ENCODE results near the gene CHAC1. TPM values are rescaled to one million over a fixed set of nuclear protein-coding genes. Genes with fewer than 3 reads are reported as not detected.

CHAC1 gene
- total RNA-seq, 5 donors from 2014 or later (not counting 1 experiment from before 2014, with no cell fraction given), result 0.44 to 7.5 (median 7.2) TPM

GRCh38 chr15:40909662-40910630, 43.3 kb upstream of the CHAC1 start:
- Mint-ChIP-seq H3K4me1 (peaks cover 10 to 22% (median 17%) of the 10 kb centered on the region in 3 donors), H3K36me3 (no peaks in the 10 kb centered on the region), H3K9me3 (no peaks in the 10 kb centered on the region), H3K27me3 (no peaks in the 10 kb centered on the region), H3K27ac (peak overlapping the region; percentile 61 to 93), H3K4me3 (no peak overlapping the region)
- ATAC-seq (replicated peaks in 1 of 4), result no peak
- Histone ChIP-seq H3K4me1 (ENCODE audit: control insufficient read depth in 1 of 2, extremely low read depth in 1 of 2, insufficient read depth in 2 of 2, low read length in 2 of 2) (peaks cover 4 to 25% of the 10 kb centered on the region in 2 experiments), H3K27ac (ENCODE audit: low read length) (no peak overlapping the region), H3K36me3 (ENCODE audit: control insufficient read depth in 2 of 2, extremely low read depth in 1 of 2, insufficient read depth in 1 of 2, low read length in 1 of 2) (peaks cover 0 to under 1% of the 10 kb centered on the region in 2 donors), H3K9me3 (no peaks in the 10 kb centered on the region), H3K4me3 (ENCODE audit: control insufficient read depth in 1 of 2, extremely low read depth in 1 of 2, low read length in 1 of 2) (no peak overlapping the region), H3K27me3 (replicated peaks in 1 of 2; ENCODE audit: control insufficient read depth in 2 of 2, extremely low read depth in 1 of 2, insufficient read depth in 2 of 2, low read length in 1 of 2) (no peaks in the 10 kb centered on the region)
- CTCF ChIA-PET, result interaction anchor here (0.6 to 1.1 kb wide), 3 partner anchors 15 to 275 kb away, joined by 3 to 4 read pairs (median 3); no protein-coding TSS in a partner anchor
- POLR2A ChIA-PET, result interaction anchor here in 1 of 2 donors (0.7 kb wide), 1 partner anchor 444 kb away, joined by 6 read pairs; no protein-coding TSS in a partner anchor
- WGBS (ENCODE audit: insufficient coverage), result 88% methylated on average over 10 of the region's 17 CpGs
- DNase-seq, result no peak

- no peaks in the 10 kb centered on the region for H3K9me3 Mint-ChIP-seq
- H3K36me3 Mint-ChIP-seq, result no peaks in the 10 kb centered on the region
- H3K4me3 Mint-ChIP-seq, result no peak overlapping the region
- Histone ChIP-seq H3K4me1 (ENCODE audit: control insufficient read depth in 1 of 2, extremely low read depth in 1 of 2, insufficient read depth in 2 of 2, low read length in 2 of 2) (peaks cover 4 to 21% of the 10 kb centered on the region in 2 experiments), H3K27me3 (replicated peaks in 1 of 2; ENCODE audit: control insufficient read depth in 2 of 2, extremely low read depth in 1 of 2, insufficient read depth in 2 of 2, low read length in 1 of 2) (peaks cover 0 to 6% of the 10 kb centered on the region in 2 experiments), H3K4me3 (ENCODE audit: control insufficient read depth in 1 of 2, extremely low read depth in 1 of 2, low read length in 1 of 2) (no peak overlapping the region), H3K27ac (ENCODE audit: low read length) (no peak overlapping the region), H3K9me3 (no peaks in the 10 kb centered on the region), H3K36me3 (ENCODE audit: control insufficient read depth in 2 of 2, extremely low read depth in 1 of 2, insufficient read depth in 1 of 2, low read length in 1 of 2) (no peaks in the 10 kb centered on the region)
- no peaks in the 10 kb centered on the region for H3K27me3 Mint-ChIP-seq
- ChIA-PET CTCF (interaction anchor here in 1 of 2 donors (0.5 kb wide), 1 partner anchor 13 kb away, joined by 4 read pairs; no protein-coding TSS in a partner anchor), POLR2A (no interaction called here)
- ATAC-seq (replicated peaks in 1 of 4) (no peak), DNase-seq (no peak)
- whole genome bisulfite sequencing (ENCODE audit: insufficient coverage), result 60% methylated on average over 4 of the region's 7 CpGs
- peaks cover 10 to 15% (median 14%) of the 10 kb centered on the region in 3 donors for H3K4me1 Mint-ChIP-seq
- H3K27ac Mint-ChIP-seq, result peak overlapping the region in 1 of 2 donors; percentile 22
These were observed 42.1 kb upstream of the CHAC1 start for GRCh38 chr15:40911141-40911540.

- no peak for ATAC-seq (replicated peaks in 1 of 4)
These were observed 41.6 kb upstream of the CHAC1 start for GRCh38 chr15:40911693-40912092.

GRCh38 chr15:40912478-40912877, 40.8 kb upstream of the CHAC1 start:
- H3K27me3 ChIP-seq (replicated peaks in 1 of 2; ENCODE audit: control insufficient read depth in 2 of 2, extremely low read depth in 1 of 2, insufficient read depth in 2 of 2, low read length in 1 of 2), result peaks cover 0 to 8% of the 10 kb centered on the region in 2 experiments
- H3K4me1 ChIP-seq (ENCODE audit: control insufficient read depth in 1 of 2, extremely low read depth in 1 of 2, insufficient read depth in 2 of 2, low read length in 2 of 2), result peaks cover 0 to 8% of the 10 kb centered on the region in 2 experiments
- Mint-ChIP-seq H3K27ac (no peak overlapping the region), H3K36me3 (no peaks in the 10 kb centered on the region), H3K9me3 (no peaks in the 10 kb centered on the region), H3K4me3 (no peak overlapping the region), H3K4me1 (peaks cover 5 to 11% (median 9%) of the 10 kb centered on the region in 3 donors), H3K27me3 (no peaks in the 10 kb centered on the region)
- POLR2A ChIA-PET, result no interaction called here
- WGBS (ENCODE audit: insufficient coverage), result 63% methylated on average over 2 of the region's 6 CpGs
- H3K27ac ChIP-seq (ENCODE audit: low read length), result no peak overlapping the region
- H3K4me3 ChIP-seq (ENCODE audit: control insufficient read depth in 1 of 2, extremely low read depth in 1 of 2, low read length in 1 of 2), result no peak overlapping the region
- ATAC-seq (replicated peaks in 1 of 4), result no peak
- no peaks in the 10 kb centered on the region for H3K9me3 ChIP-seq
- CTCF ChIA-PET, result interaction anchor here in 1 of 2 donors (0.6 kb wide), 1 partner anchor 154 kb away, joined by 5 read pairs; no protein-coding TSS in a partner anchor
- no peaks in the 10 kb centered on the region for H3K36me3 ChIP-seq (ENCODE audit: control insufficient read depth in 2 of 2, extremely low read depth in 1 of 2, insufficient read depth in 1 of 2, low read length in 1 of 2)
- no peak for DNase-seq

More at GRCh38 chr15:40911693-40912092, 41.6 kb upstream of the CHAC1 start:
- WGBS (ENCODE audit: insufficient coverage), result no CpG with 5 or more reads among the region's 2 CpGs
- no peaks in the 10 kb centered on the region for H3K27me3 Mint-ChIP-seq
- no peaks in the 10 kb centered on the region for H3K9me3 Mint-ChIP-seq
- no peak overlapping the region for H3K27ac ChIP-seq (ENCODE audit: low read length)
- CTCF ChIA-PET, result interaction anchor here (0.5 to 0.7 kb wide), 3 partner anchors 13 to 155 kb away, joined by 3 to 5 read pairs (median 4); partner anchors contain the start of gene CHAC1 (in 1 of the 2)
- H3K27ac Mint-ChIP-seq, result peak overlapping the region in 1 of 2 donors; percentile 6
- peaks cover 10 to 15% (median 14%) of the 10 kb centered on the region in 3 donors for H3K4me1 Mint-ChIP-seq
- no peaks in the 10 kb centered on the region for H3K36me3 Mint-ChIP-seq
- DNase-seq, result no peak
- H3K4me3 ChIP-seq (ENCODE audit: control insufficient read depth in 1 of 2, extremely low read depth in 1 of 2, low read length in 1 of 2), result no peak overlapping the region
- no peaks in the 10 kb centered on the region for H3K36me3 ChIP-seq (ENCODE audit: control insufficient read depth in 2 of 2, extremely low read depth in 1 of 2, insufficient read depth in 1 of 2, low read length in 1 of 2)
- no peak overlapping the region for H3K4me3 Mint-ChIP-seq
- POLR2A ChIA-PET, result no interaction called here
- H3K9me3 ChIP-seq, result no peaks in the 10 kb centered on the region
- H3K27me3 ChIP-seq (replicated peaks in 1 of 2; ENCODE audit: control insufficient read depth in 2 of 2, extremely low read depth in 1 of 2, insufficient read depth in 2 of 2, low read length in 1 of 2), result peaks cover 0 to 6% of the 10 kb centered on the region in 2 experiments
- peaks cover 3 to 16% of the 10 kb centered on the region in 2 experiments for H3K4me1 ChIP-seq (ENCODE audit: control insufficient read depth in 1 of 2, extremely low read depth in 1 of 2, insufficient read depth in 2 of 2, low read length in 2 of 2)

GRCh38 chr15:40914013-40914412, 39.3 kb upstream of the CHAC1 start:
- POLR2A ChIA-PET, result no interaction called here
- H3K4me3 Mint-ChIP-seq, result no peak overlapping the region
- no peaks in the 10 kb centered on the region for H3K36me3 Mint-ChIP-seq
- CTCF ChIA-PET, result no interaction called here
- no peak overlapping the region for H3K27ac Mint-ChIP-seq
- Histone ChIP-seq H3K27me3 (replicated peaks in 1 of 2; ENCODE audit: control insufficient read depth in 2 of 2, extremely low read depth in 1 of 2, insufficient read depth in 2 of 2, low read length in 1 of 2) (peaks cover 0 to 21% of the 10 kb centered on the region in 2 experiments), H3K4me3 (ENCODE audit: control insufficient read depth in 1 of 2, extremely low read depth in 1 of 2, low read length in 1 of 2) (no peak overlapping the region), H3K36me3 (ENCODE audit: control insufficient read depth in 2 of 2, extremely low read depth in 1 of 2, insufficient read depth in 1 of 2, low read length in 1 of 2) (no peaks in the 10 kb centered on the region), H3K4me1 (ENCODE audit: control insufficient read depth in 1 of 2, extremely low read depth in 1 of 2, insufficient read depth in 2 of 2, low read length in 2 of 2) (no peaks in the 10 kb centered on the region), H3K27ac (ENCODE audit: low read length) (no peak overlapping the region), H3K9me3 (no peaks in the 10 kb centered on the region)
- 89% methylated on average over 12 of the region's 12 CpGs for WGBS (ENCODE audit: insufficient coverage)
- H3K4me1 Mint-ChIP-seq, result no peaks in the 10 kb centered on the region
- no peak for DNase-seq
- ATAC-seq (replicated peaks in 1 of 4), result no peak
- no peaks in the 10 kb centered on the region for H3K27me3 Mint-ChIP-seq
- H3K9me3 Mint-ChIP-seq, result no peaks in the 10 kb centered on the region

- Mint-ChIP-seq H3K27me3 (no peaks in the 10 kb centered on the region), H3K4me1 (no peaks in the 10 kb centered on the region), H3K9me3 (no peaks in the 10 kb centered on the region), H3K36me3 (no peaks in the 10 kb centered on the region), H3K4me3 (no peak overlapping the region), H3K27ac (no peak overlapping the region)
- ChIA-PET POLR2A (no interaction called here), CTCF (no interaction called here)
- H3K4me3 ChIP-seq (ENCODE audit: control insufficient read depth in 1 of 2, extremely low read depth in 1 of 2, low read length in 1 of 2), result no peak overlapping the region
- H3K27me3 ChIP-seq (replicated peaks in 1 of 2; ENCODE audit: control insufficient read depth in 2 of 2, extremely low read depth in 1 of 2, insufficient read depth in 2 of 2, low read length in 1 of 2), result peaks cover 0 to 21% of the 10 kb centered on the region in 2 experiments
- DNase-seq, result no peak
- H3K27ac ChIP-seq (ENCODE audit: low read length), result no peak overlapping the region
- no peaks in the 10 kb centered on the region for H3K9me3 ChIP-seq
- ATAC-seq (replicated peaks in 1 of 4), result no peak
- H3K36me3 ChIP-seq (ENCODE audit: control insufficient read depth in 2 of 2, extremely low read depth in 1 of 2, insufficient read depth in 1 of 2, low read length in 1 of 2), result no peaks in the 10 kb centered on the region
- H3K4me1 ChIP-seq (ENCODE audit: control insufficient read depth in 1 of 2, extremely low read depth in 1 of 2, insufficient read depth in 2 of 2, low read length in 2 of 2), result no peaks in the 10 kb centered on the region
- WGBS (ENCODE audit: insufficient coverage), result 82% methylated on average over 4 of the region's 8 CpGs
These were observed 38.8 kb upstream of the CHAC1 start for GRCh38 chr15:40914486-40914885.

Data from T-cell (primary cell).